ENCODE results near the gene CDC42EP2.
"Not testable (repeated sequence)": the region's sequence is repeated elsewhere in the genome, so short reads cannot be mapped to it uniquely, and the experiment has no call there.

CDC42EP2 gene

DNA sequence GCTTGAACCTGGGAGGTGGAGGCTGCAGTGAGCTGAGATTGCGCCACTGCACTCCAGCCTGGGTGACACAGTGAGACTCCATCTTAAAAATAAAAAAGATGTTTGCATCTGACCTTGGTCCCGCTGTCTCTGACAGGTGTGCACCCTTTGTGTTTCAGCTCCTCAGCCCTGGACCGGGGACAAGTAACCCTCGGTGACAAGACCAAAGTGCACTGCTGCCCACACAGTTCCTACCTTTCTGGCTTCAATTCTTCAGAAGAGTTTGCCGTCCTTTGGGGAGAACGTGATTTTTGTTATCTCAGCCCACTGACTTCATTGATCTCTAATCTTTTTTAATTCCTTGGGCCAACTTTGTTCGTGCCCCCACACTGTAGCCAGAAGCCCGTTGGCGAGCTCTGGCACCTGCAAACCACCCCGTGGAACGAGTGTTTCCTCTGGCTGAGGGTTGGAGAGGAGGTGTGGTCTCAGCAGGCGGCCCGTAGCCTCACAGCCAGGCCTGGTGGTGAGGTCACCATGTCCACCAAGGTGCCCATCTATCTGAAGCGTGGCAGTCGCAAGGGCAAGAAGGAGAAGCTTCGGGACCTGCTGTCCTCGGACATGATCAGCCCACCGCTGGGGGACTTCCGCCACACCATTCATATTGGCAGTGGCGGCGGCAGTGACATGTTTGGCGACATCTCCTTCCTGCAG is 5.9 kb downstream of the CDC42EP2 start:
- no peak for DNase-seq (ENCODE audit: low read depth)

DNA sequence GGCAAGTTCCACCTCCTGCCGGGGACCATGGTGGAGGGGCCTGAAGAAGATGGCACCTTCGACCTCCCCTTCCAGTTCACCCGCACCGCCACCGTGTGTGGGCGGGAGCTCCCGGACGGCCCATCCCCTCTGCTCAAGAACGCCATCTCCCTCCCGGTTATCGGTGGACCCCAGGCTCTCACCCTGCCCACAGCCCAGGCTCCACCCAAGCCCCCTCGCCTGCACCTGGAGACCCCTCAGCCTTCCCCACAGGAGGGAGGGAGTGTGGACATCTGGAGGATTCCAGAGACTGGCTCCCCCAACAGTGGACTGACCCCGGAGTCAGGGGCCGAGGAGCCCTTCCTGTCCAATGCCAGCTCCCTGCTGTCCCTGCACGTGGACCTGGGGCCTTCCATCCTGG is 6.4 kb downstream of the CDC42EP2 start:
- DNase-seq (ENCODE audit: low read depth): no peak

DNA sequence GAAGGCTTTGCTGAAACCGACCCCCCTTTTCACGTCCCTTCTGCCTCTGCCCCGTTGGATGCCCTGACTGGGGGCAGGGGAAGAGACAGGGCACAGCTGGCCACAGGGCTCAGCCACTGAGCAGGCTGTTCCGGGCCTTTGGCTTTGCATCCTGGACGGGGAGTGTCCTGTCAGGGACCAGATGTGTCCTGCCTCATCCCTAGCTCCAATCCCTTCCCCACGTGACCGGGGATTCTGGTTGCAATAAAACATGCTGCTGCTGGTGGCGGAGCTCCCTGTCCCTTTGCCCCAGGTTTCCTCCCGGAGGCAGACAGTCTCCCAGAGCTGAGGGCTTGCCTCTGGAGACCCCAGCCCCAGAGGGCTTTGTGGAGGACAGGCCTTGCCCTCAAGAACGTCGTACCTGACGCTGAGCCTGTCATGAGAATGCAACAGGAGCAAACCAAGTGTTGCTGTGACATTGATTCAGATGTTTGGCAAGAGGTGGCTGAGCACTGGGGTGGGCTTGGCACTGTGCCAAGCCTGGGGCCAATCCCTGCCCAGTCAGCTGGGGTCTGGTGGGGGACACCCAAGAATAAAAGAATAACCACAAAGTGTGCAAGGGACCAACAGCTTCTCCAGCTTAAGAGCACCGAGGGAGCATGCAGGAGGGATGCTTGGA is 7.3 kb downstream of the CDC42EP2 start:
- DNase-seq (ENCODE audit: low read depth): no peak

DNA sequence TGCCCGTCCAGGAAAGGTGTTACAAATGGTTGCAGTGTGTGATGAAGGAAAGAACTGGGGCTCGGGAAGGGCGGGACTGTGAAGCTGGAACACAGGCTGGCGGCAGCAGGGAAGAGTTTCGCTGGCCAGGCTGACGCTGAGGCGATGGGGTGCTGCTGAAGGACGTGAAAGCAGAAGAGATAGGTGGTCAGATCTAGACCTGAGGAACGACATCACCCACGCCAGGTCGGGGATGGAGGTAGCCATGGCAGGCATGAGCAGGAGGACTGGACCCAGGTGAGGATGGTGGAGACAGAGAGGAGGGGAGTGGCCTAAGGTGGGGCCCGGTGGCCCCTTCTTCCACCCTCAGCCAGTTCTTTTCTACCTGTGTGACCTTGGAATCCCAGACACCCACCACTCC is 9.1 kb downstream of the CDC42EP2 start:
- no peak for DNase-seq (ENCODE audit: low read depth)

DNA sequence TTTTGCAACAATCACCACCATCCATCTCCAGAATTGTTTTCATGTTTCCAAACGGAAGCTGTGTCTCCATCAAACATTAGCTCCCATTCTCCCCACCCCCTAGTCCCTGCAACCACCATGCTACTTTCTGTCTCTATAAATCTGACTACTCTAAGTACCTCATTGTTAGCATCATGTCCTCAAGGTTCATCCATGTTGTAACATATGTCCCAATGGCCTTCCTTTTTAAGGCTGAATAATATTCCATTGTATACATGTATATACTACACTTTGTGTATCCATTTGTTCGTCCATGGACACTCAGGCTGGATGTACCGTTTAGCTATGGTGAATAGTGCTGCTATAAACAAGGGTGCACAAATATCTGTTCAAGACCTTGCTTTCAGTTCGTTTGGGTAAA is 10.8 kb downstream of the CDC42EP2 start:
- DNase-seq (ENCODE audit: low read depth): no peak

DNA sequence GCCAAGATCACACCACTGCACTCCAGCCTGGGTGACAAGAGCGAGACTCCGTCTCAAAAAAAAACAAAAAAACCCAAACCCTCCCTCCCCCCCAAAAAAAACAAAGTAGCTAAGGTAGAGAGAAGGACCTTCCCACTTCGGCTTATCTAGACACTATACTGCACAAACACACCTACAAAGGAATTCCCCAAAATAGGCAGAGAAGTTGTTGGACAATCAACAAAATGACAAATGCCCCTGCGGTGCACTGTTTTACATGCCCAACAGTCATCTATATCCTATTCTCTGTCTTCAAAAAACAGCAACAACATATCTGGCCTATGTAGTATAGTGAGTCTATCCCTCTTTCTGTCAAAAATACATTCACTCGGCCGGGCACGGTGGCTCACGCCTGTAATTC is 12.4 kb downstream of the CDC42EP2 start:
- DNase-seq (ENCODE audit: low read depth): no peak

DNA sequence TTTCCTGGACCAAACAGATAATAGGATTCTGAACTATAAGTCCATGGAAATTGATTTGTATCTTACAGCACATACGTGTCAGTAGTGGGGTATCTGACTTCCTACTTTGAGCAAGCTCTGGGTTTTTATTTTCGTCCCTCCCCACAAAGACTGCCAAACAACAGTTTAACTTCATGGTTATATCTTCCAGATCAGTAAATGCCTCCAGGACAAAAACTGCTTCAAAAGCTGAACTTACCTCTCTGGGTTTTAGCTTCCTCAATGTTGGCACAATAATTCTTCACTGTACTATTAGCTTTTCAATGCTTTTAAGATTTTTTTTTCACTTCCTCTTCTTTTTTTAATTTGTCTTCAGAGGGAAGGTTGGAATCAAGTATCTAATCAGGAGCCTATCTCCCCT is 14.8 kb downstream of the CDC42EP2 start:
- no peak for DNase-seq (ENCODE audit: low read depth)

DNA sequence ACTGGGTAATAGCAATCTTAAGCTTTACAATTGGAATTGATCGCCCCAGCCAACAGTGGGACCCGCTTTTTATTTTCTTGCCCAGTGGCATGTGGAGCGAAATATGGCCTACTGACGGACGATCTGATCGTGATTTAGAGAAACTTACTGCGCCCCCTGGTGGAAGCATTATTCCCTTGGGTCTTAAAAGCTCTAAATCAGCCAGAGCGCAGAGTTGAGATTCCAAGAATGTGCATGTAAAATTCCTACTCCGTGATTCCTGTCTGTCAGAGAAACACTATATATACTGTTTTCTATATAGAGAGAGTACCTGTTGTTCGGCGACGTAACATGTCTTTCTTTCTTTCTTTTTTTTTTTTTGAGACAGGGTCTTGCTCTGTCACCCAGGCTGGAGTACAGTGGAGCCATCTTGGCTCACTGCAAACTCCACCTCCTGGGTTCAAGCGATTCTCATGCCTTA is 15.3 kb downstream of the CDC42EP2 start:
- DNase-seq (ENCODE audit: low read depth): peak; percentile 75

DNA sequence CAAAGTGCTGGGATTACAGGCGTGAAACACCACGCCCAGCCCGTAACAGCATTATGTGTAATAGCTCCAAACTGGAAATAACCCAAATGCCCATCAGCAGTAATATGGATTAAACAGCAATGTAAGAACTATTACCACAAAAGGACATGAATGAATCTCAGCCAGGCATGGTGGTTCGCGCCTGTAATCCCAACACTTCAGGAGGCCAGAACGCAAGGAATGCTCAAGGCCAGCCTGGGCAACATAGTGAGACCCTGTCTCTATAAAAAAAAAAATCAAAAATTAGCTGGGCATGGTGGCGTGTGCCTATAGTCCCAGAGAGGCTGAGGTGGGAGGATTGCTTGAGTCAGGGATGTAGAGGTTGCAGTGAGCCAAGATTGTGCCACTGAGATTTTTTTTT is 15.9 kb downstream of the CDC42EP2 start:
- DNase-seq (ENCODE audit: low read depth): no peak

DNA sequence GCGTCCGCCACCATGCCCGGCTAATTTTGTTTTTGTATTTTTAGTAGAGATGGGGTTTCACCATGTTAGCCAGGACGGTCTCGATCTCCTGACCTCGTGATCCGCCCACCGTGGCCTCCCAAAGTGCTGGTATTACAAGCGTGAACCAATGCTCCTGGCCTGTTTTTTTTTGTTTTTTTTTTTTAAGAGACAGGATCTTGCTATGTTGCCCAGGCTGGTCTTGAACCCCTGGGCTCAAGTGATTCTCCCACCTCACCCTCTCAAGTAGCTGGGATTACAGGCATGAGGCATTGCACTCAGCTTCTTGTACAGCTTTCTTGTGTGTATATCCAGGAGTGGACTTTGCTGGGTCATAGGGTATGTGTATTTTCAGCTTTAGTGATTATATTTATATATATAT is 17.9 kb downstream of the CDC42EP2 start:
- not testable (repeated sequence) for DNase-seq (ENCODE audit: low read depth)

DNA sequence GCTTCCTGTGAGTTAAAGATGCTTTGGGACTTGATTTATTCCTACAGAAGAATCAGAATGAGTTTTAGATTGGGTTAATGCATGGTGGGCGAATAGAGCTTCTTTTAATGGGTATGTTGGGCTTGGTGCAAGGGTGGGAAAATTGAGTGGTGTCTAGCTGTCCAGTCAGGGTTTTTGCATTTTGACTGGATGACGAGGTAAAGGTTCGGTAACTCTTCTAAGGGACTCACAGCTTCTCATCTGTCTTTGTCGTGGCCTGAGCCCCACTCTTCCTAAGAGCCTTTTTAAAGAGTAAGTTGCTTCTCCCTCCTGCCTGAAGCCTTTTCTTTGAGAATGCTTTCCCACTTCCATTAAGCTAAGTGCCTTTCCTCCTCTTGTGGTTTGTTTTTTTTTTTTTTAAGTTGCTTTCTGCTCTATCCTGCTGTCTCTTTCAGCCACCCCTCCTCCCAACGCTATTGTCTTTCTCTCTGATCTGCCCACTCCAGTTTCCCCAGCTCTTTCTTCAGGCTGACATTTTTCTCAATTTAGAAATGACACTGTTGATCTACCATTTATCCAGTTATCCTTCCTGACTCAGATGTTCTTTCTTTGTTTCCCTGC is 20.1 kb downstream of the CDC42EP2 start:
- no peak for DNase-seq (ENCODE audit: low read depth)

DNA sequence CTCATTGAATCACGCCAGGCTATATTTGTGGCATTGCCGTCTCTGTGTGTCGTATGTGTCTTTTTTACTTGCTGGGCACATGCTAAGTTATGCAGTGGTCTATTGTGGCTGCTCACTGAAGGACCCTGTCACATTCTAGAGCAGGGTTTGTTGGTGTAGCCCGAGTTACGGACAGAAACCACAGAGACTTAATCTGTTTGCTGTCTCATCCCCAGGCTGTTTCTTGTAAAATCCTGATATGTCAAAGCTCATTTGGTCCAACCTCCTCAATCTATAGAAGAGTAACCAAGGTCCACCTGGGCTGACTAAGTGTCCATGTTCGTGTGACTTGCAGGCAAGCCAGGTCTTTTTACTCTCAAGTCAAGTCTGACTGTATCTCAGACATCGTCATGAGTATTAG is 24.0 kb downstream of the CDC42EP2 start:
- no peak for DNase-seq (ENCODE audit: low read depth)

DNA sequence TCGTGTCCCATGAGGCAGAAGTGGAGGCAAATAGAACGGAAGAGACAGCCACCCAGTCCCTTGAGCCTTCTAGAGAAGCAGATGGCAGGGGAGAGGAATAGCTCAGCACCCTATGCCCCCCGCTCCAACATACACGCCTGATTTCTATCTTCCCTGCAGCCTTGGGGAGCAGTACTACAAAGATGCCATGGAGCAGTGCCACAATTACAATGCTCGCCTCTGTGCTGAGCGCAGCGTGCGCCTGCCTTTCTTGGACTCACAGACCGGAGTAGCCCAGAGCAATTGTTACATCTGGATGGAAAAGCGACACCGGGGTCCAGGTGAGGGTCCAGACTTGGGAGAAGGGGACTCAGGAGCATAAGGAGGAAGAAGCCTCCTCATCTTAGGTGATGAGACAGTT is 25.6 kb downstream of the CDC42EP2 start:
- no peak for DNase-seq (ENCODE audit: low read depth)

DNA sequence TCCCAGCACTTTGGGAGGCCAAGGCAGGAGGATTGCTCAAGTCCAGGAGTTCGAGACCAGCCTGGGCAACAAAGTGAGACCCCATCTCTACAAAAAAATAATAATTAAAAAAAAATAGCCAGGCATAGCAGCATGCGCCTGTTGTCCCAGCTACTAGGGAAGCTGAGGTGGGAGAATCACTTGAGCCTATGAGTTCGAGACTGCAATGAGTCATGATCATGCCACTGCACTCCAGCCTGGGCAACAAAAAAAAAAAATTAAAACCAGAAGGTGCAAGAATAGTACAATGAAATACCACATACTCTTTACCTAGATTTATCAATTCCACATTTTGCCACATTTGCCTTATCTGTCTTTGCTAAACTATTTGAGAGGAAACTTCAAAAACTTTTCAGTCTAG is 27.2 kb downstream of the CDC42EP2 start:
- no peak for DNase-seq (ENCODE audit: low read depth)

DNA sequence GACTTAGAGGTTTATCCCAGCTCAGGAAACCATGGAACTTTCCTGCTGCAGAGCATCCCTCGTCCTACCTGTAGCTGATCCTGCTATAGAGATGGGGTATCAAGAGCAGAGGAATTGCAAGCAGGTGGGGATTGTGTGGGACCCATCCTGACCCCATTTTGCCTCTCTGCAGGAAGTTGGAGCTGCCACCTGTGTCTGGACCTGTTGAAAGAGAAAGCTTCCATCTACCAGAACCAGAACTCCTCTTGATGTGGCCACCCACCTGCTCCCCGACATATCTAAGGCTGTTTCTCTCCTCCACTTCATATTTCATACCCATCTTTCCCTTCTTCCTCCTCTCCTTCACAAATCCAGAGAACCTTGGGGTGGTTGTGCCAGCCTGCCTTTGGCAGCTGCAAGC is 36.8 kb downstream of the CDC42EP2 start:
- no peak for DNase-seq (ENCODE audit: low read depth)

DNA sequence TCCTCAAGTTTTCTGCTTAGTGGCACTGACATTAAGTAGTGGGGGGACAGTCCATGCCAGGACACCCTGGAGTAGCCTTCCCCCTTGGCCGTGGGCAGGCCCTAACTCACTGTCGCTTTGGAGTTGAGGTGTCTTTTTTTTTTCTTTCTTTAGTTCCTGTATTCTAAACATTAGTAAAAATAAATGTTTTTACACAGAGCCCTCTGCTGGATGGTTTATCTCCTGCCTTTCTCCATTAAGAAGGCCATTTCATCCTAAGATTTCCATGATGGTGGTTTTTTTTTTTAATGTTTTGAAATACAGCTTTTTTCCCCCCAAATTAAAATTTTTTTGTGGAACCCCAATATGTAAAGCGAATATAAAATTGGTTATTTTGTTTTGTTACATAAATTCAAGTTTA is 38.1 kb downstream of the CDC42EP2 start:
- no peak for DNase-seq (ENCODE audit: low read depth)

DNA sequence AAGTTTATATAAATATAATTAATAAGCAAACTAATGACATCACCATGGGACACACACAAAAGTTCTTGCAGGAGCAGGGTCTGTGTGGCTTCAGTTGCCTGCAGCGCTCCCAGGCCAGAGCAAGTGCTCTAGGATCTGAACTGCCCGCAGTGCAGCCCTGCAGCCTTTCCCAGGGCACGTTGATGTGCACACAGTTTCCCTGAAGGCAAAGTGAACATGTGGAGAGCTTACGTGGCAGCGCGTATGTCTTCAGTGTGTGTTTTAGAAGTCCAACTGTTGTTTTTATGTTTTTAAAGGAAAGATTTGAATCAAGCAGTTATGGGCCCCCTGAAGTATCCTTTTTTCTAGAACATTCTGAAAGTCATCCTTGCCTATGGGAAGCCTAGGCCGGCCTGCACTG is 38.7 kb downstream of the CDC42EP2 start:
- no peak for DNase-seq (ENCODE audit: low read depth)

DNA sequence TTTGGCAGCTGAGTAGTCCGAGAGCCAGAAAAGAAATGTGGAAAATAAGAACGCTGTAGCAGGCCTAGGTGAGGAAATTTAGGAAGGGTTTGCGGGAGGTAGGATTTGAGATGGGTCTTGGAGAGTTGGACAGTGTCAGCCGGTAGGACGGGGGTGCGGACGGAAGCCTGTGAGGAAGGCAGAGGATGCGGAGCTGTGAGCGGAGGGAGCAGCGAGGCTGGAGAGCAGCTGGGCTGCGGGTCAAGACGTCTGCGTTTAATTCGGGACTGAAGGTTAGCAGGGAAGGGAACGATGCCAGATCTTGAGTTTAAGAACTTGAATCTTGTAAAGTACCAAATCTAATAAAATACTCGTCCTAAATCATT is 39.2 kb downstream of the CDC42EP2 start:
- DNase-seq (ENCODE audit: low read depth): no peak

DNA sequence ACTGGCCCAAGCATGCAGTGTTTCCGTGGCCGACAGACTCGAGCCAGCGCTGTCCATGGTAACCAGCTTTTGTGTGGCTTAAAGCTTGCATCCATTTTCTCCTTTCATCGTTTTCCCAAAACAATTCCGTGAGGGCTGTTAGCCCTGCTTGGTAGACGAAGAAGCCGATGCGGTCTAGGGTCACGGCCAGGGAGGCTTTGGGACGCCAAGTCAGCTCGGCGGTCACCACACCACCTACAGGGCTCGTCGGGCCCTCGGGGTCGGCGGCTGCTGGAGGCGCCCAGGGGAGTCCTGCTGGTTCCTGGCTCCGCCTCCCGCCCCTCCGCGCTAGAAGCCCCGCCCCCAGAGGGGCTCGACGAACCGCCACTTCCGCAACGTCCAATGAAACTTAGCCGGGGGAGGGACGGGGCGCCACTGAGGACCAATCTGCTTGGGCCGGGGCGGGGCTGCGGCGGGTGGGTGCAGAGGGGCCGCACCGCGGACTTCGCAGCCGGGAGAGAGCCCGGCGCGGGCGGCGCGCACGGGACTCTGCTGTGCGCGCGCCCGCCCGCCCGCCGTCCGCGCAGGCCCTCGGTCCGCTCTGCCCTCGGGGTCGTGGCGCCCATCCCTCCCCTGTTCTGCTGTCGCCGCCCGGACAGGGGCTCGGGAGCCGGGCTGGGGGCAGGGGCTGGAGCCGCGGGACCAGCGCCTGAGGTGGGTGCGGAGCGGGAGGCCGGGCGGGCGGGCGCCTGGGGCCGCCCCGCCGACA is 39.8 kb downstream of the CDC42EP2 start, which contains the start of gene TIGD3:
Gene TIGD3 (plus strand): TSS at position 487 of the 748 bp plus-strand sequence. CDS start 1,058 bp downstream, outside the sequence.
- DNase-seq (ENCODE audit: low read depth): peak; percentile 97

DNA sequence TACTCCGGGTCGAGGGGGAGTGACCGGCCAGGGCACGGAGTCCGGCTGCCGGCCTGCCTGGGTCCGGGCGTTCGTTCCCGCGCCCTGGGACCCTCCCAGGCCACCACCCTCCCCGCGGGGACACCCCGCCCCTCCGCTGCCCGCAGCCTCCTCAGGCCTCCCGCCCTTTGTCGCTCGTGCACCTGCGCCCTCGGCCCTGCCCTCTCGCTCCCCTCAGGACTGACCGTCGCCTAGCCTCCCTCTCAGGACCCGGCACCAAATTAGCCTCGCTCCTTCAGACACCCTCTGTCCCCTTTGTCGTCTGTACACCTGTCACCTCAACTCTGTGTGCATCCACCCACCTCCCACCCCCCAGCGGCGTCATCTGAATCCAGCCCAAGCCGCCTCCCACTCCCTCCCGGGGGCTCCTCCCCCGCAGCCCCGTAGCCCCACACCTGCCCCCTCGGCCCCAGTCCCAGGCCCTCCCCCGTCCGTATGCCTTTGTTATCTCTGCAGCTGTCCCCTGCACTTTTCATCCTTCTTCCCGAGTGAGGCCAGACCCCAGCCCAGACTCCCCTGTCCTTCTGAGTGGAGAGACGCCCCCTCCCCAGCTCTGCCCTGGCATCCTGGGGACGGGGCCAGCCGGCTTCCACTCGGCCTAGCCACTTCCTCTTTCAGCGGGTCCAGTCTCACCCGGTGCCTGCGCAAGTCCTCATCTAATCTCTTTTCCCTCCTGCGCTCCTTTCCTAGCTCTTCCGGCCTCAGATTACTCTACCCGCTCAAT is 40.5 kb downstream of the CDC42EP2 start:
- peak; percentile 26 for DNase-seq (ENCODE audit: low read depth)

DNA sequence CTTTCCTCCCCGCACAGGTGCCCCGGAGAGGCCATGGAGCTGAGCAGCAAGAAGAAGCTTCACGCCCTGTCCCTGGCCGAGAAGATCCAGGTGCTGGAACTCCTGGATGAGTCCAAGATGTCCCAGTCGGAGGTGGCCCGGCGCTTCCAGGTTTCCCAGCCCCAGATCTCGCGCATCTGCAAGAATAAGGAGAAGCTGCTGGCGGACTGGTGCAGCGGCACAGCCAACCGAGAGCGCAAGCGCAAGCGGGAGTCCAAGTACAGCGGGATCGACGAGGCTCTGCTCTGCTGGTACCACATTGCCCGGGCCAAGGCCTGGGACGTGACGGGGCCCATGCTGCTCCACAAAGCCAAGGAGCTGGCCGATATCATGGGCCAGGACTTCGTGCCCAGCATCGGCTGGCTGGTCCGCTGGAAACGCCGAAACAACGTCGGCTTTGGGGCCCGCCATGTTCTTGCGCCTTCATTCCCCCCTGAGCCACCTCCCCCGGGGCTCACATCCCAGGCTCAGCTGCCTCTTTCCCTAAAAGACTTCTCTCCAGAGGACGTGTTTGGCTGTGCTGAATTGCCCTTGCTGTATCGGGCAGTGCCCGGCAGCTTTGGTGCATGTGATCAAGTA is 41.2 kb downstream of the CDC42EP2 start:
- DNase-seq (ENCODE audit: low read depth): no peak

Measured in stimulated activated CD8-positive, alpha-beta memory T cell treated with anti-CD3 and anti-CD28 coated beads, Interleukin-7, amount 100 ng/mL, for 24 hours (primary cell).